ES-I3 (cell line): ENCODE data around the gene CDK16.
"Not testable (repeated sequence)": the region's sequence is repeated elsewhere in the genome, so short reads cannot be mapped to it uniquely, and the experiment has no call there.

ENCODE experiments used
- H3K36me3 ChIP-seq: 2 replicates; pipeline ENCODE4 v1.6.1; 2013; ENCODE audit warnings: mild to moderate bottlenecking, low read length, control low read depth, moderate library complexity; ENCODE audit not compliant: insufficient read depth
- H3K4me1 ChIP-seq: 2 replicates; pipeline ENCODE4 v1.6.1; 2013; ENCODE audit warnings: mild to moderate bottlenecking, control low read depth, low read length; ENCODE audit not compliant: insufficient read depth
- H3K9ac ChIP-seq: 2 replicates; pipeline ENCODE4 v1.6.1; 2013; ENCODE audit warnings: low read depth, mild to moderate bottlenecking, low read length, moderate library complexity
- H3K9me3 ChIP-seq: 2 replicates; pipeline ENCODE4 v1.6.1; 2013; ENCODE audit warnings: mild to moderate bottlenecking, low read length, moderate library complexity; ENCODE audit not compliant: control insufficient read depth, insufficient read depth

Gene CDK16

DNA sequence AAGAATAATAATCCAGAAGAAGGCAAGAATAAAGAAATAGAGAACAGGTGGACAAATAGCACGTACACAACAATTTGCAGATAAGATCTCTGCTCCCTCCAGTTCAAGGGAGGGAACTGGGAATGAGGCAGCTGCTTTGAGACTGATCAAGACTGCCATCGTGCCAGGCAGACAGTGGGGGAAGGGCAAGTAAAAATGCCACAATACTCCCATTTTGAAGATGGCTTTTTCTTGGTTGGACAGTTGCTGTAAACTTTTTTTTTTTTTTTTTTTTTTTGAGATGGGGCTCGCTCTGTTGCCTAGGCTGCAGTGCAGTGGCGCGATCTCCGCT lies 31.5 kb downstream of the CDK16 start:
- H3K4me1 ChIP-seq: no peaks in the 10 kb centered on the region
- no peak overlapping the region for H3K9ac ChIP-seq
- H3K9me3 ChIP-seq: no peaks in the 10 kb centered on the region
- H3K36me3 ChIP-seq: peaks cover 13% of the 10 kb centered on the region; the same call in 1 of the 2 replicates

DNA sequence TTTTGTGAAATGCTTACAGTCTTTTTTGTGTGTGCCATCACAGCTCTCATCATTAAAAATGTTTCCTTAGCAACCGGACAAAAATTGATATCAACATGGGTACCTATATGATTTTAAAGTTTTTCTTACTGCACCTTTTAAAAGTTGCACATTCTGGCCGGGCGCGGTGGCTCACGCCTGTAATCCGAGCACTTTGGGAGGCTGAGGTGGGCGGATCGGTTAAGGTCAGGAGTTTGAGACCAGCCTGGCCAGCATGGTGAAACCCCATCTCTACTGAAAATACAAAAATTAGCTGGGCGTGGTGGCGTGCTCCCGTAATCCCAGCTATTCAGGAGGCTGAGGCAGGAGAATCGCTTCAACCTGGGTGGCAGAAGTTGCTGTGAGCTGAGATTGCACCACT lies 39.1 kb downstream of the CDK16 start:
- not testable (repeated sequence) for H3K4me1 ChIP-seq, H3K9me3 ChIP-seq, H3K9ac ChIP-seq, H3K36me3 ChIP-seq

GRCh38 chrX:47264483-47265173 lies 46.1 kb downstream of the CDK16 start:
- H3K36me3 ChIP-seq: no peaks in the 10 kb centered on the region
- peaks cover 10% of the 10 kb centered on the region for H3K4me1 ChIP-seq
- no peaks in the 10 kb centered on the region for H3K9me3 ChIP-seq
- no peak overlapping the region for H3K9ac ChIP-seq

DNA sequence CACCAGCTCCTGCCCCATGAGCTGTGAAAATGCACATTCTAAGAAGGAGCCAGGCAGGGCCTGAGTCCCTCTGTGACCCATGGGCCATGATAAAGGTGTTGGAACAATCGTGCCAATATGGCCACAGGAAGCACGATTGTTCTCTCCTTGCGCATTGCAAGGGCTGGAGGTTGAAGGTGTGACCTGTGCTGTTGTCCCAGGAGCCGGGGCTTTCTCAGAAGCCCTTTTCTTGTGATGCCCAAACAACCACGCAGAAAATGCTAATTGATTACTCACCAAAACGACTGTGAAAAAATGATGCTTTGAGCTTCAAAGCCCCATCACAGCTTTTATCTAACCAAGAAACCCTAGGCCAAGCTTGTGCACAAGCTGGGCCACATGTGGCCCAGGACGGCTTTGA lies 48.2 kb downstream of the CDK16 start:
- Histone ChIP-seq H3K9me3 (no peaks in the 10 kb centered on the region), H3K4me1 (peaks cover 10% of the 10 kb centered on the region), H3K9ac (no peak overlapping the region), H3K36me3 (no peaks in the 10 kb centered on the region)

GRCh38 chrX:47272013-47272408 lies 53.5 kb downstream of the CDK16 start:
- Histone ChIP-seq H3K9ac (no peak overlapping the region), H3K36me3 (no peaks in the 10 kb centered on the region), H3K4me1 (no peaks in the 10 kb centered on the region), H3K9me3 (no peaks in the 10 kb centered on the region)

DNA sequence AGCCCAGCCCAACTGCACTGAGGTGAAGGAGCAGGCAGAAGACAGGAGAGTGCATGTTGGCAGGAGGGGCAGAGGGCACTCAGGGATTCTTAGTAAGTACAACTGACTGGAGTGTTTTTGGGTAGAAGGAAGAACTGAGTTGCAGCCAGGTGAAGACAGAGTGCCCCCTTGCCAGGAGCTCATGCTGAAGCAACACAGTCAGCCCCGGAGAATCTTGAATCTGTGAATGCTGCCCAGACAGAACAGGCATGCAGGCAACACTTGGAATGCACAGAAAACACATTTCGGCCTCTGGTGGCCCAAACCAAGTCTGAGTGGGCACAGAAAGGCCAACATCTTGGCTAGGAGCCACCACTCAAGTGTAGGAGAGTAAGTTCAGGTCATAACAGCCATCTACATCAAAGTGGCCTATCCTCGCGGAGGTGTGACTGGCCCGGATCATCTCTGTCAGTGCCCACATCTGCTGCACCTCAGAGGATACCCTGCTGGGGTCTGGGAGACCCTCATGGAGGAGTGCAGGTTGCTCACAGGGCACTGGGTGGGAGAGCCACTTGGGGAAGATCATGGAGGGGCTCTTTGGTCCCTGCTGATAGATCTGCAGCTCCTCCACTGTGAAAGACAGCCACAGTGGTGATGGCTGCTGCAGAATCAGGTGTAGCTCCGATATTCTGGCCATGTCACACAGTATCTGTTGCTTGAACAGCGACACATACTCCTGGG lies 54.7 kb downstream of the CDK16 start:
- Histone ChIP-seq H3K4me1 (no peaks in the 10 kb centered on the region), H3K9ac (no peak overlapping the region), H3K36me3 (no peaks in the 10 kb centered on the region), H3K9me3 (no peaks in the 10 kb centered on the region)

DNA sequence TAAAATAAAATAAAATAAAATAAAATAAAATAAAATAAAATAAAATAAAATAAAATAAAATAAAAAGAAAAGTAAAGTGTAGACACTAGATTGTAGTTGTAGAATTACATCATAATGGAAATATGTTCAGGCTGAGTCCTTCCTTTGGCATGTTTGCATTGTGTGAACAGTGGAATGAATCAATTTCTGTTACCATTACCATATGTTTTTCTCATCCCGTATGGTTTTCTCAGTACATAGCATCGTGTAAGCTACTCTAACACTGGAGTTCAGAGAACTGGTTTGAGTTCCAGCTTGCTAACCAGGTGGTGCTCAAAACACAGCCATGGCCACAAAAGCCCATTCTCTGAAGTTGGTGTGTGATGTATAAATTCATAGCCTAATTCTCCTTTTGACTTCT lies 60.2 kb downstream of the CDK16 start:
- no peaks in the 10 kb centered on the region for H3K9me3 ChIP-seq
- no peaks in the 10 kb centered on the region for H3K36me3 ChIP-seq
- H3K9ac ChIP-seq: no peak overlapping the region
- no peaks in the 10 kb centered on the region for H3K4me1 ChIP-seq
